ENCODE measurements around the gene ASF1A. TPM values are rescaled to one million over a fixed set of nuclear protein-coding genes. Genes with fewer than 3 reads are reported as not detected.

ASF1A gene
- total and polyA plus RNA-seq, 2 of the 13 experiments (the other 11 are each of a cell fraction or from before 2014, with no cell fraction given), result 14.5 to 49.9 TPM

- CTCF ChIA-PET (ENCODE audit: low intra/inter-chr PET ratio, low total read pairs), result no interaction called here
- Histone ChIP-seq H3K4me2 (ENCODE audit: low read depth, low read length) (peak overlapping the region; percentile 34; the same call in 1 of the 2 replicates), H3K79me2 (ENCODE audit: insufficient read depth, low read length) (no peaks in the 10 kb centered on the region), H3K27me3 (ENCODE audit: control insufficient read depth in 1 of 2, insufficient read depth in 2 of 2, low read length in 2 of 2) (no peaks in the 10 kb centered on the region), H2AFZ (ENCODE audit: low read length) (no peak overlapping the region), H3K4me3 (replicated peaks in 1 of 3; ENCODE audit: insufficient read depth in 1 of 3, low read depth in 2 of 3, low read length in 3 of 3) (no peak overlapping the region; a peak in 1 of 6 replicates), H3K4me1 (ENCODE audit: insufficient read depth, low read length) (peaks cover 16% of the 10 kb centered on the region), H4K20me1 (ENCODE audit: insufficient read depth, low read length) (no peaks in the 10 kb centered on the region), H3K9ac (ENCODE audit: insufficient read depth, low read depth, low read length) (no peak overlapping the region), H3K36me3 (replicated peaks in 1 of 2; ENCODE audit: control insufficient read depth in 1 of 2, insufficient read depth in 2 of 2, low read length in 2 of 2) (peaks cover 9 to 48% of the 10 kb centered on the region in 2 experiments), H3K9me3 (ENCODE audit: low read length) (no peaks in the 10 kb centered on the region), H3K27ac (ENCODE audit: extremely low read length, insufficient read depth, low read length) (peak overlapping the region; percentile 14)
- intact Hi-C loops (cut with micrococcal nuclease; ENCODE audit: unreplicated experiment), result no loop called here
- in situ Hi-C loops (cut with HindIII; ENCODE audit: extremely low pct_ligation_motif_present, low pct_unique_long_range_greater_than_20kb), result no loop called here
- no peak for FAIRE-seq
- no TSS peak for BruUV-seq (replicated peaks)
- peak; percentile 20 for DNase-seq (ENCODE audit: low spot score)
- POLR2A ChIA-PET, result interaction anchor here (0.6 to 1.5 kb wide), 4 partner anchors 11 to 29 kb away, joined by 3 to 12 read pairs (median 3); partner anchors contain the start of gene MCM9
- ATAC-seq, result peak; percentile 89
- 66% methylated on average over 3 of the region's 3 CpGs for WGBS (ENCODE audit: low lambda C conversion rate)
- peak; percentile 48; the same call in 1 of the 2 replicates for TF ChIP-seq FOXA1 (IDR thresholded peaks at IDR 0.05)
- TF ChIP-seq FOXA1 (CRISPR knock-in tag; IDR thresholded peaks at IDR 0.05), result peak; percentile 46; the same call in 1 of the 2 replicates
- TF ChIP-seq ZNF280B (CRISPR knock-in tag; IDR thresholded peaks at IDR 0.05; ENCODE audit: borderline replicate concordance), result no peak
- TF ChIP-seq CTCF (CRISPR knock-in tag; IDR thresholded peaks at IDR 0.05), result no peak
- no peak for TF ChIP-seq TSC22D2 (CRISPR knock-in tag; IDR thresholded peaks at IDR 0.05; ENCODE audit: borderline replicate concordance)
- TF ChIP-seq FOXK2 (IDR thresholded peaks at IDR 0.05), result 0 out of 2 replicates have a peak, but pooled peaks have one; percentile 5
- TF ChIP-seq WIZ (CRISPR knock-in tag; IDR thresholded peaks at IDR 0.05), result no peak
- no peak for TF ChIP-seq ZNF10 (CRISPR knock-in tag; IDR thresholded peaks at IDR 0.05; ENCODE audit: borderline replicate concordance, low read depth)
- 0 out of 2 replicates have a peak, but pooled peaks have one; percentile 21 for TF ChIP-seq NCOA2 (CRISPR knock-in tag; IDR thresholded peaks at IDR 0.05)
- TF ChIP-seq ARID5B (CRISPR knock-in tag; IDR thresholded peaks at IDR 0.05), result peak; percentile 50
- no peak for TF ChIP-seq ZNF678 (CRISPR knock-in tag; IDR thresholded peaks at IDR 0.05)
- peak; percentile 62 for TF ChIP-seq GATAD2A (CRISPR knock-in tag; IDR thresholded peaks at IDR 0.05)
- TF ChIP-seq MIXL1 (CRISPR knock-in tag; IDR thresholded peaks at IDR 0.05), result peak; percentile 66; the same call in 1 of the 2 replicates
- TF ChIP-seq AGO1 (IDR thresholded peaks at IDR 0.05; ENCODE audit: low read depth, low read length, poor library complexity, severe bottlenecking), result no peak
- TF ChIP-seq HNF1B (CRISPR knock-in tag; IDR thresholded peaks at IDR 0.05), result no peak
- TF ChIP-seq ZNF773 (CRISPR knock-in tag; IDR thresholded peaks at IDR 0.05; ENCODE audit: borderline replicate concordance), result no peak
- no peak for TF ChIP-seq ZNF546 (CRISPR knock-in tag; conservative IDR thresholded peaks at IDR 0.05)
- TF ChIP-seq SPEN (CRISPR knock-in tag; IDR thresholded peaks at IDR 0.05; ENCODE audit: low read depth), result no peak
Measured at GRCh38 chr6:118923035-118923434, 29.1 kb downstream of the ASF1A start.
